OCI-LY1 (cell line): ENCODE measurements around the gene ZNF692.

Experiments used
- CTCF ChIP-seq: fragments of 200-600 bp; sonication (generic), shearing (Covaris generic); IDR thresholded peaks from 2 replicates; pipeline ENCODE4 v1.5.1; 2017; ENCODE audit warnings: mild to moderate bottlenecking, antibody characterized with exemption, low read length, moderate library complexity, mixed read lengths
- EZH2 ChIP-seq: fragments of 200-600 bp; sonication (generic), shearing (Covaris generic); IDR thresholded peaks from 2 replicates; pipeline ENCODE4 v1.8.0; 2017; ENCODE audit warnings: borderline replicate concordance, mixed run types, mild to moderate bottlenecking, antibody characterized with exemption, low read length, moderate library complexity, mixed read lengths

DNA sequence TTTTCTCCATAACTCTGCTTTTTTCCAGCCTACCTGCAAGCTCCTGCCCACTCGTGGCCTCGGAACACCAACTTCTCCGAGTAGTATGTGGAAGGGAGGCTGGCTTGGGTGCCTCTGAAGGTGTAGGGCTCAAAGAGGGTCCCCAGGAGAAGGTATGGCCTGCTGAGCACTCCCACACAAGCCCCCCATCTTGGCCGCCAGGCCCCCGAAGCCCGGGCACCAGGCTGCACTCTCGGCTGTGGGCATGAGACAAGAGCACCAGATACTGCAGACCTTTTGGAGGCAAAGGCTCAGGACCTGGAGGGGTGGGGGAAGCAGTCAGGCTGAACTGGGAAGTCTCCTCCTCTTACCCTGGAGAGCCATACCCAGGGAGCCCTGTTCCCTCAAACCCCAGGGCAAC, 1.7 kb downstream of the ZNF692 start:
- TF ChIP-seq CTCF (no peak), EZH2 (no peak)
